Measurements from ENCODE around the gene PRKAB2.

DNA sequence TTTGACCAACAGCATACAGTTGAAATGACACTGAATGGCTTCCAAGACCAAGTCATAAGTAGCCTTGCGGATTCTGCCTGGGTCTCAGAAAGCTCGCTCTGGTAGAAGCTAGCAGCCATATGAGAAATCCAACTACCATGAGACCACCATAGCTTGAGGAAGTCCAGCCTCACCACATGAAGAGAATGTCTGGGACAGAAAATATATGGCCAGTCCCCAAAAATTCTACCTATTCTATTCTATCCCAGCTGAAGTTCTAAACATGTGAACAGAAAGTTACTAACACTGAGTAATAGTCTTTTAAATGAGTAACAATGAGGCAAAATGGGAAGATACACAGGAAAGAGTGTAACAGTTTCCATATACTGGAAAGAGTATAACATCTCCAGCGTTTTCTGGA is 43.9 kb upstream of the PRKAB2 start:
- TF ChIP-seq, protein P1, sequence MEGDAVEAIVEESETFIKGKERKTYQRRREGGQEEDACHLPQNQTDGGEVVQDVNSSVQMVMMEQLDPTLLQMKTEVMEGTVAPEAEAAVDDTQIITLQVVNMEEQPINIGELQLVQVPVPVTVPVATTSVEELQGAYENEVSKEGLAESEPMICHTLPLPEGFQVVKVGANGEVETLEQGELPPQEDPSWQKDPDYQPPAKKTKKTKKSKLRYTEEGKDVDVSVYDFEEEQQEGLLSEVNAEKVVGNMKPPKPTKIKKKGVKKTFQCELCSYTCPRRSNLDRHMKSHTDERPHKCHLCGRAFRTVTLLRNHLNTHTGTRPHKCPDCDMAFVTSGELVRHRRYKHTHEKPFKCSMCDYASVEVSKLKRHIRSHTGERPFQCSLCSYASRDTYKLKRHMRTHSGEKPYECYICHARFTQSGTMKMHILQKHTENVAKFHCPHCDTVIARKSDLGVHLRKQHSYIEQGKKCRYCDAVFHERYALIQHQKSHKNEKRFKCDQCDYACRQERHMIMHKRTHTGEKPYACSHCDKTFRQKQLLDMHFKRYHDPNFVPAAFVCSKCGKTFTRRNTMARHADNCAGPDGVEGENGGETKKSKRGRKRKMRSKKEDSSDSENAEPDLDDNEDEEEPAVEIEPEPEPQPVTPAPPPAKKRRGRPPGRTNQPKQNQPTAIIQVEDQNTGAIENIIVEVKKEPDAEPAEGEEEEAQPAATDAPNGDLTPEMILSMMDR (conservative IDR thresholded peaks at IDR 0.05), result no peak
- no peak for TF ChIP-seq ZFX (IDR thresholded peaks at IDR 0.05)
